H1 (cell line): ENCODE results near the gene AGR3. TPM values are rescaled to one million over a fixed set of nuclear protein-coding genes. Genes with fewer than 3 reads are reported as not detected.

ENCODE experiments used
- CTCF ChIA-PET: fragments of 300-600 bp; sonication (Branson Sonifier 250); formaldehyde crosslinking; loops from one replicate; lab custom pipeline; 2021; ENCODE audit not compliant: partially characterized antibody; lab: Charles Lee
- POLR2A ChIA-PET: fragments of 300-600 bp; sonication (Branson Sonifier 250); formaldehyde crosslinking; loops from one replicate; lab custom pipeline; 2021; ENCODE audit warnings: inconsistent platforms; ENCODE audit not compliant: partially characterized antibody; lab: Charles Lee
- DNase-seq, 2 experiments: peaks; one replicate each; pipeline versions ENCODE4 v3.0.0 to v3.0.0-alpha.2; 2010 to 2022; ENCODE audit warnings: low spot score in 2 of 2, low read depth in 1 of 2, mixed read lengths in 1 of 2
- FAIRE-seq: peaks from 2 replicates; lab custom pipeline; 2011; peaks lifted over from hg19 to GRCh38; lab: Jason Lieb, UNC
- H2AFZ ChIP-seq: 2 replicates; pipeline ENCODE4 v1.8.1; 2012; ENCODE audit warnings: low read length, inconsistent platforms
- H2AK5ac ChIP-seq: 2 replicates; pipeline ENCODE4 v1.6.1; 2013; ENCODE audit warnings: low read depth, low read length
- H2BK120ac ChIP-seq: replicated peaks from 2 replicates; pipeline ENCODE3; 2013; ENCODE audit warnings: low read depth, low read length, inconsistent platforms
- H2BK12ac ChIP-seq: 2 replicates; pipeline ENCODE4 v1.6.1; 2013; ENCODE audit warnings: low read depth, low read length
- H2BK15ac ChIP-seq: 2 replicates; pipeline ENCODE4 v1.6.1; 2013; ENCODE audit warnings: low read length
- H2BK20ac ChIP-seq: 2 replicates; pipeline ENCODE4 v1.6.1; 2013; ENCODE audit warnings: low read length
- H2BK5ac ChIP-seq: 2 replicates; pipeline ENCODE4 v1.6.1; 2013; ENCODE audit warnings: low read depth, low read length
- H3K14ac ChIP-seq: 2 replicates; pipeline ENCODE4 v1.6.1; 2013; ENCODE audit warnings: inconsistent platforms; ENCODE audit not compliant: insufficient read length
- H3K18ac ChIP-seq: 2 replicates; pipeline ENCODE4 v1.6.1; 2013; ENCODE audit warnings: low read length; ENCODE audit errors: extremely low read depth
- H3K23ac ChIP-seq: 2 replicates; pipeline ENCODE4 v1.6.1; 2013; ENCODE audit warnings: inconsistent platforms; ENCODE audit not compliant: insufficient read length
- H3K23me2 ChIP-seq: 2 replicates; pipeline ENCODE4 v1.6.1; 2013; ENCODE audit warnings: low read depth, low read length
- H3K27ac ChIP-seq: 2 replicates; pipeline ENCODE4 v1.6.1; 2011; ENCODE audit warnings: low read depth, low read length, inconsistent platforms
- H3K27me3 ChIP-seq, 4 experiments: replicated peaks in 1 of 4; 1 replicate in 1 of 4; 2 replicates in 3 of 4; pipeline versions ENCODE4 v1.6.1 to v1.8.1; 2011 to 2013; ENCODE audit warnings: low read length in 3 of 4, mild to moderate bottlenecking in 3 of 4, inconsistent platforms in 2 of 4, mixed read lengths in 2 of 4, moderate library complexity in 1 of 4; ENCODE audit not compliant: control insufficient read depth in 3 of 4, insufficient read depth in 3 of 4; ENCODE audit errors: extremely low read depth in 1 of 4
- H3K36me3 ChIP-seq, 4 experiments: 2 replicates each; pipeline versions ENCODE4 v1.6.1 to v1.8.1; 2011 to 2013; ENCODE audit warnings: mild to moderate bottlenecking in 4 of 4, low read length in 3 of 4, moderate library complexity in 2 of 4, control low read depth in 1 of 4, inconsistent platforms in 1 of 4; ENCODE audit not compliant: insufficient read depth in 4 of 4, control insufficient read depth in 2 of 4
- H3K4ac ChIP-seq: replicated peaks from 2 replicates; pipeline ENCODE3; 2013; ENCODE audit warnings: low read length, low read depth, mixed read lengths, inconsistent platforms; ENCODE audit not compliant: insufficient read length
- H3K4me1 ChIP-seq, 4 experiments: replicated peaks in 1 of 4; 1 replicate in 1 of 4; 2 replicates in 3 of 4; pipeline versions ENCODE4 v1.6.1 to v1.8.1; 2011 to 2013; ENCODE audit warnings: low read length in 3 of 4, inconsistent platforms in 2 of 4, mixed read lengths in 1 of 4; ENCODE audit not compliant: insufficient read depth in 4 of 4, control insufficient read depth in 3 of 4
- H3K4me2 ChIP-seq, 2 experiments: 2 replicates each; pipeline versions ENCODE4 v1.6.1 to v1.8.1; 2011 to 2013; ENCODE audit warnings: low read depth in 2 of 2, low read length in 2 of 2, control low read depth in 1 of 2, inconsistent platforms in 1 of 2, mild to moderate bottlenecking in 1 of 2; ENCODE audit not compliant: insufficient read depth in 1 of 2
- H3K4me3 ChIP-seq, 4 experiments: fragments of 200-600, 300-600 bp in 1 of 4; sonication (generic), shearing (Covaris generic), sonication (Bioruptor Twin) in 1 of 4; 2 replicates each; pipeline versions ENCODE4 v1.5.1 to v1.8.1; 2011 to 2016; ENCODE audit warnings: low read length in 4 of 4, low read depth in 3 of 4, control low read depth in 2 of 4, inconsistent platforms in 2 of 4, mild to moderate bottlenecking in 2 of 4, mixed read lengths in 1 of 4, moderate library complexity in 1 of 4; ENCODE audit not compliant: insufficient read depth in 2 of 4; ENCODE audit errors: extremely low read depth in 1 of 4
- H3K56ac ChIP-seq: replicated peaks from 2 replicates; pipeline ENCODE3; 2013; ENCODE audit warnings: low read depth, mild to moderate bottlenecking, mixed read lengths, low read length, inconsistent platforms; ENCODE audit not compliant: insufficient read length
- H3K79me1 ChIP-seq: 2 replicates; pipeline ENCODE4 v1.6.1; 2013; ENCODE audit warnings: low read depth, low read length, control low read depth
- H3K79me2 ChIP-seq, 2 experiments: 2 replicates each; pipeline versions ENCODE4 v1.6.1 to v1.8.1; 2012 to 2013; ENCODE audit warnings: low read length in 2 of 2, mild to moderate bottlenecking in 2 of 2, inconsistent platforms in 1 of 2; ENCODE audit not compliant: insufficient read depth in 2 of 2, control insufficient read depth in 1 of 2
- H3K9ac ChIP-seq, 4 experiments: replicated peaks in 1 of 4; 1 replicate in 1 of 4; 2 replicates in 3 of 4; pipeline versions ENCODE4 v1.6.1 to v1.8.1; 2011 to 2013; ENCODE audit warnings: low read depth in 3 of 4, low read length in 3 of 4, control low read depth in 2 of 4, mild to moderate bottlenecking in 2 of 4, moderate library complexity in 2 of 4, inconsistent platforms in 1 of 4; ENCODE audit errors: extremely low read depth in 1 of 4
- H3K9me3 ChIP-seq, 2 experiments: 2 replicates each; pipeline versions ENCODE4 v1.6.1 to v1.8.1; 2012 to 2013; ENCODE audit warnings: mild to moderate bottlenecking in 2 of 2, moderate library complexity in 2 of 2, control low read depth in 1 of 2, inconsistent platforms in 1 of 2, low read depth in 1 of 2, low read length in 1 of 2, mixed read lengths in 1 of 2; ENCODE audit not compliant: insufficient read depth in 2 of 2
- H4K20me1 ChIP-seq, 2 experiments: replicated peaks in 1 of 2; 2 replicates each; pipeline versions ENCODE3 to v1.8.1; 2011 to 2013; ENCODE audit warnings: inconsistent platforms in 2 of 2, low read length in 2 of 2, mild to moderate bottlenecking in 1 of 2; ENCODE audit not compliant: insufficient read depth in 2 of 2, control insufficient read depth in 1 of 2
- H4K5ac ChIP-seq: 2 replicates; pipeline ENCODE4 v1.6.1; 2013; ENCODE audit warnings: low read length, low read depth, mixed read lengths, inconsistent platforms; ENCODE audit not compliant: insufficient read length
- H4K8ac ChIP-seq: 2 replicates; pipeline ENCODE4 v1.8.0; 2013; ENCODE audit warnings: mild to moderate bottlenecking, moderate library complexity, low read length, inconsistent platforms; ENCODE audit not compliant: insufficient read depth; ENCODE audit errors: extremely low read depth
- H4K91ac ChIP-seq: replicated peaks from 2 replicates; pipeline ENCODE3; 2013; ENCODE audit warnings: low read length, mixed read lengths, inconsistent platforms; ENCODE audit not compliant: insufficient read length
- ATF3 ChIP-seq: IDR thresholded peaks from 2 replicates; pipeline ENCODE4 v1.6.1; 2011; ENCODE audit warnings: low read depth, mild to moderate bottlenecking, low read length; ENCODE audit not compliant: insufficient read depth
- BRCA1 ChIP-seq: IDR thresholded peaks from 2 replicates; pipeline ENCODE4 v1.6.1; 2012; ENCODE audit warnings: low read depth, low read length, improper control_type of control experiment
- CBX8 ChIP-seq: fragments of 300-800, 300-1000 bp; sonication (generic); IDR thresholded peaks from 2 replicates; pipeline ENCODE4 v1.7.1; 2016; ENCODE audit warnings: low read depth, low read length, borderline replicate concordance
- CHD1 ChIP-seq: IDR thresholded peaks from 2 replicates; pipeline ENCODE4 v1.6.1; 2012; ENCODE audit warnings: low read depth, low read length, improper control_type of control experiment
- GABPA ChIP-seq: IDR thresholded peaks from 2 replicates; pipeline ENCODE4 v1.6.1; 2011; ENCODE audit warnings: mild to moderate bottlenecking, low read length, moderate library complexity, borderline replicate concordance; ENCODE audit not compliant: insufficient read depth
- HDAC6 ChIP-seq: IDR thresholded peaks from one replicate; pipeline ENCODE4 v1.7.1; 2012; ENCODE audit warnings: low read depth, mild to moderate bottlenecking, inconsistent platforms, low read length, moderate library complexity
- JUN ChIP-seq: IDR thresholded peaks from 2 replicates; pipeline ENCODE4 v1.6.1; 2011; ENCODE audit warnings: low read depth, mild to moderate bottlenecking, improper control_type of control experiment, low read length
- NRF1 ChIP-seq: IDR thresholded peaks from 2 replicates; pipeline ENCODE4 v1.6.1; 2011; ENCODE audit warnings: mild to moderate bottlenecking, low read depth, low read length, improper control_type of control experiment
- RBBP5 ChIP-seq: IDR thresholded peaks from 2 replicates; pipeline ENCODE4 v1.7.1; 2012; ENCODE audit warnings: low read depth, mild to moderate bottlenecking, inconsistent platforms, low read length, moderate library complexity, borderline replicate concordance
- SAP30 ChIP-seq: fragments of 300-600 bp; sonication (generic); IDR thresholded peaks from 2 replicates; pipeline ENCODE4 v1.7.1; 2012; ENCODE audit warnings: low read length, moderate library complexity, mild to moderate bottlenecking, inconsistent platforms; ENCODE audit not compliant: insufficient read depth, insufficient replicate concordance
- SP2 ChIP-seq: IDR thresholded peaks from 2 replicates; pipeline ENCODE4 v1.6.1; 2012; ENCODE audit warnings: mild to moderate bottlenecking, low read length, inconsistent platforms
- TAF7 ChIP-seq: optimal IDR thresholded peaks from 2 replicates; pipeline ENCODE3; 2011; ENCODE audit warnings: low read depth, mild to moderate bottlenecking, inconsistent platforms, low read length, moderate library complexity, borderline replicate concordance
- WGBS, 2 experiments: shearing (Covaris generic) in 1 of 2; methylation state at CpG; one replicate each; pipeline versions ENCODE4 v1.1.6 to v1.1.7; 2013 to 2015; ENCODE audit warnings: low lambda C conversion rate in 2 of 2, mixed read lengths in 2 of 2, inconsistent platforms in 1 of 2, low coverage in 1 of 2, missing lambda C conversion rate in 1 of 2; ENCODE audit not compliant: insufficient replicate concordance in 2 of 2, insufficient coverage in 1 of 2, insufficient read length in 1 of 2; ENCODE audit errors: extremely low coverage in 1 of 2, missing lambda C conversion rate in 1 of 2; 5-methylcytosine and 5-hydroxymethylcytosine counted together
- polyA plus RNA-seq, 7 experiments: library from polyadenylated mRNA; depleted of rRNA in 3 of 7; stranded (reverse) in 5 of 7; unstranded in 2 of 7; fragments of >200 nt in 5 of 7; fragments of 200-250 nt in 2 of 7; gene quantifications; 1 replicate in 5 of 7; 2 replicates in 1 of 7; 4 replicates in 1 of 7; pipeline versions ENCODE4 v1.2.1 to v1.2.3, GENCODE V29; 2011 to 2013; ENCODE audit warnings: missing spikeins in 2 of 7, mixed read lengths in 2 of 7
- total RNA-seq: library from RNA; stranded (reverse); fragmentation: NEBNext Ultra II Directional; extraction: Animal tissue kit (Norgen Biotek cat#: 25700); gene quantifications from 2 replicates; pipeline ENCODE4 v1.2.1, GENCODE V29; 2021
- TF ChIP-seq, protein P1 (sequence below): IDR thresholded peaks from 2 replicates; pipeline ENCODE4 v1.6.1; 2012; ENCODE audit warnings: inconsistent platforms

The AGR3 gene
- total and polyA plus RNA-seq, 2 of the 8 experiments (the other 6 are each of a cell fraction or from before 2014, with no cell fraction given): not detected

DNA sequence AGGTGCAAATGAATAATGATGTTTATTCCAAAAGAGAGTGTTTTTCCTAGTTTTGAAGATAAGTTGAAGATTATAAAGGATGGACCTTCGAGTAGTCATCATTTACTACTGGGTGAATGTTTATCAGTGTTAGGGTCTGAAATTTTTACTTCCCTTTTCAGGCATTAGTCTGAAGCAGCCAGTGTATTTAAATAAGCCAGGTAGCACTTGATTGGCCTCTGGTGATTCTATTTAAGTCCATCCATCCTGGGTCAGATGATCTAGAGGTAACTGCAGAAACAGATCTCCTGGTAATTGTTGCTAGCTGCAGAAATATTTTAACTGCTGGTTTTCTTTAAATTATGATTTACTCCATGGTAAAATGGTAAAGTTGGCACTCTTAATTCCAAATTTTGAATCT lies 42.9 kb downstream of the AGR3 start:
- H3K4me3 ChIP-seq: no peak overlapping the region
- H2AFZ ChIP-seq: no peak overlapping the region
- H3K23ac ChIP-seq: no peak overlapping the region
- no peak overlapping the region for H3K14ac ChIP-seq
- no peak overlapping the region for H3K9ac ChIP-seq
- H3K36me3 ChIP-seq: no peaks in the 10 kb centered on the region
- no peak overlapping the region for H2BK15ac ChIP-seq
- H3K23me2 ChIP-seq: no peaks in the 10 kb centered on the region
- WGBS, 2 experiments: 87% methylated on average over 1 of the region's 1 CpG; no CpG with 5 or more reads in 1 of the 2 experiments
- H3K27ac ChIP-seq: no peak overlapping the region
- CTCF ChIA-PET: interaction anchor here (1.1 to 2.4 kb wide), 2 partner anchors 38 to 274 kb away, joined by 3 to 11 read pairs; no protein-coding TSS in a partner anchor
- H4K5ac ChIP-seq: no peak overlapping the region
- no peak overlapping the region for H3K4me2 ChIP-seq
- no peak overlapping the region for H4K91ac ChIP-seq
- H3K4ac ChIP-seq: no peak overlapping the region
- no peaks in the 10 kb centered on the region for H3K79me2 ChIP-seq
- no peak overlapping the region for H4K8ac ChIP-seq
- H4K20me1 ChIP-seq: no peaks in the 10 kb centered on the region
- POLR2A ChIA-PET: no interaction called here
- no peak overlapping the region for H2BK120ac ChIP-seq
- DNase-seq (no peak), FAIRE-seq (no peak)
- H3K4me1 ChIP-seq: no peaks in the 10 kb centered on the region
- no peak overlapping the region for H2BK20ac ChIP-seq
- no peaks in the 10 kb centered on the region for H3K9me3 ChIP-seq
- no peak overlapping the region for H3K18ac ChIP-seq
- no peak overlapping the region for H2BK12ac ChIP-seq
- no peaks in the 10 kb centered on the region for H3K27me3 ChIP-seq
- no peak overlapping the region for H3K56ac ChIP-seq
- H2AK5ac ChIP-seq: no peak overlapping the region
- H3K79me1 ChIP-seq: no peaks in the 10 kb centered on the region
- H2BK5ac ChIP-seq: no peak overlapping the region
- TF ChIP-seq JUN: no peak
- TF ChIP-seq HDAC6: no peak
- no peak for TF ChIP-seq SP2
- TF ChIP-seq TAF7: no peak
- TF ChIP-seq CHD1: no peak
- TF ChIP-seq, protein P1, sequence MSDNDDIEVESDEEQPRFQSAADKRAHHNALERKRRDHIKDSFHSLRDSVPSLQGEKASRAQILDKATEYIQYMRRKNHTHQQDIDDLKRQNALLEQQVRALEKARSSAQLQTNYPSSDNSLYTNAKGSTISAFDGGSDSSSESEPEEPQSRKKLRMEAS: no peak
- TF ChIP-seq NRF1: no peak
- TF ChIP-seq ATF3: no peak
- TF ChIP-seq CBX8: no peak
- TF ChIP-seq GABPA: no peak
- TF ChIP-seq SAP30: no peak
- TF ChIP-seq RBBP5: no peak
- no peak for TF ChIP-seq BRCA1
